ENCODE measurements around the gene ACAA1.
"Not testable (repeated sequence)": the region's sequence is repeated elsewhere in the genome, so short reads cannot be mapped to it uniquely, and the experiment has no call there.

ACAA1 gene

DNA sequence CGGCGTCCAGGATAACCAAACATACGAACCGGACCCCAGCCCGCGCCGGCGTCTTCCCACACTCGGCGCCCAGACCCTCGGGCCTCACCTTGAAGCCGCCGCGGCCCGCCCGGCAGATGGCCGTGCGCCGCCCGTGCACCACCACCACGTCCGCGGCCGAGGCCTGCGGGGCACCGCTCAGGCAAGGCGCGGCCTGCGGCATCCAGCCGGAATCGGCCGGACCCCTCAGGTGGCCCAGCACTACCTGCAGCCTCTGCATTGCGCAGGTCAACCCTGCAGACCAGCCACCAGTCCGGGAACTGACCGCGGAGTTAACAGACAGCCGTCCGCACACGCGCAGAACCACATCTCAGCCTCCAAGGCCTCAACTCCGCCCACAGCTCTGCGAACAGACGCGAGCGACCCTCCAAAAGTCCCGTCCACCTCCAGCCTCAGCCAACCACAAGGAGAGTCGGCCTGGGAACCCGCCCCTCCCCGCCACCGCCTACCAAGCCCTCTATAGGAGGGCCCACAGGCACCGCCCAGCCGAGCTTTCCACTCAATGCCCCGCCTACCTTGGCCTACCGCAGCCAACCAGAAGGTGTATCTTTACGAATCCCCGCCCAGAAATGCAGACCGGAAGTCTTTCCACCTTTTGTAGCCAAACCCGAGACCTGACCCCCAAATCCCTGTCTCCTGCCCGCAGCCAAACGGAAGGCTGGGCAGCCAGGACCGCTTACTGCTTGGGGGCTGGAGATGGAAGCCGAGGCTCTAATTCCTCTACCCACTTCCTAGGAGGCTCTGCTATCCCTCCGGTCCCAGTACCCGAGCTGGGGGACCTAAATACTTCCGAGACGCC lies at the start of gene ACAA1:
TSS of gene ACAA1 (minus strand) at position 351 of the 838 bp plus-strand sequence. CDS start at position 259, 92 bp downstream.
- DNase-seq: peak; percentile 85 to 100 (median 99)

- DNase-seq: no peak
These were observed 40.3 kb upstream of the ACAA1 start for GRCh38 chr3:38177181-38177580.

- no peak for DNase-seq
These were observed 37.0 kb upstream of the ACAA1 start for GRCh38 chr3:38173834-38174418.

DNA sequence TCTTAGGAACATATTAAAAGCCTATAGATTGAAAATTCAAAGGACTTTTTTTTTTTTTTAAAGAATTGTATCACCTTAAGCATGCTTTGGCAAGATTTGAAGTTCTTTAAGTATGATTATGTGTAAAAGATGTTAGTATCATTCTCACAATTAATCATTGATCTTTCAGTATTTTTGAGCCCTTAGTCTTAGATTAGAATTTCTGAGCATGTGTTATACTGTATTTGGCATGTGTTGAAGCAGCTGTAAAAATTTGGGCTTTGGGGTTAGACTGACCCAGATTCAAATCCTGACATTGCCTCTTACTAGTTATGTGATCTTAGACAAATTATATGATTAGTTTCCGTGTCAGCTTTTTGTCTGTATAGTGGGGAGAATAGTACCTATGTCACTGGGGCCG lies 34.7 kb upstream of the ACAA1 start:
- no peak for DNase-seq

GRCh38 chr3:38170722-38171121 lies 33.8 kb upstream of the ACAA1 start:
- no peak for DNase-seq

GRCh38 chr3:38169027-38169317 lies 32.0 kb upstream of the ACAA1 start:
- no peak for DNase-seq

- no peak for DNase-seq
These were observed 31.5 kb upstream of the ACAA1 start for GRCh38 chr3:38168151-38169026.

DNA sequence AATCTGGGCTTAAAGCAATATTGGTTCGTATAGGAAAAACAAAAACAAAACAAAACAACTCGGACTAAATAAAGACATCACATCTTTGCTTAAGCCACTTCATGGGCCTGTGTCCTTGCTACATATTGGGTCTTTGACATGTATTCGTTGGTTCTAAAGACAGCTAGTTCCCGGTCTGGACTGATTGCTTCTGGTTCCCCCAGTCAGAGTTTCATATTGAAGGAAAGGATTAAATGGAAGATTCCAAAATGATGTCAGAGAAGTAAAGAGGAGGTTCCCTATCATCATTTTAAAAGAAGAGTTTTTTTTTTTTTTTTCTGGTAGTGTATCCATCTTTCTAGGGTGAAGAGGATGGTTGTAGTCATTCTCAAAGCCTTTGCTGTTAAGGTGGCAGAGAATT lies 30.7 kb upstream of the ACAA1 start:
- DNase-seq: no peak

GRCh38 chr3:38165722-38166387 lies 28.9 kb upstream of the ACAA1 start:
- peak in 23 of 58 donors; percentile 42 to 84 (median 59) for DNase-seq

- DNase-seq: peak; percentile 86 to 100 (median 98)
These were observed 28.2 kb upstream of the ACAA1 start, which contains the start of gene OXSR1 for GRCh38 chr3:38164952-38165721. OXSR1 (plus strand) TSS chr3:38165537; CDS start chr3:38165877, 340 bp downstream.

DNA sequence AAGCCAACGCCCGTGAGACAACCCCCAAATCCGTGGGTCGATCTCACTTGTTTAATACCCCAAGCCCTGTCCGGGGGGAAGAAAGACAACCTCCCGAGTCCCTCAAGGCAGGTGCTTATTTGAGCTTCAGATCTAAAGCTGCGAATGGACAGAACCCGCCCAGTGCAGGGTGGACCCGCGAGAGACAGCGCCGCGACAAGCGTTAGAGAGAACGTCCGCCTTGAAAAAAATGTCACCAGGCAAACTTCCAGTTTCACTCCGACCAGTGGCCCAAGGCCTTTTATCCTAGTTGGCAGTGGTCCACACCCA lies 27.7 kb upstream of the ACAA1 start:
- no peak for DNase-seq

DNA sequence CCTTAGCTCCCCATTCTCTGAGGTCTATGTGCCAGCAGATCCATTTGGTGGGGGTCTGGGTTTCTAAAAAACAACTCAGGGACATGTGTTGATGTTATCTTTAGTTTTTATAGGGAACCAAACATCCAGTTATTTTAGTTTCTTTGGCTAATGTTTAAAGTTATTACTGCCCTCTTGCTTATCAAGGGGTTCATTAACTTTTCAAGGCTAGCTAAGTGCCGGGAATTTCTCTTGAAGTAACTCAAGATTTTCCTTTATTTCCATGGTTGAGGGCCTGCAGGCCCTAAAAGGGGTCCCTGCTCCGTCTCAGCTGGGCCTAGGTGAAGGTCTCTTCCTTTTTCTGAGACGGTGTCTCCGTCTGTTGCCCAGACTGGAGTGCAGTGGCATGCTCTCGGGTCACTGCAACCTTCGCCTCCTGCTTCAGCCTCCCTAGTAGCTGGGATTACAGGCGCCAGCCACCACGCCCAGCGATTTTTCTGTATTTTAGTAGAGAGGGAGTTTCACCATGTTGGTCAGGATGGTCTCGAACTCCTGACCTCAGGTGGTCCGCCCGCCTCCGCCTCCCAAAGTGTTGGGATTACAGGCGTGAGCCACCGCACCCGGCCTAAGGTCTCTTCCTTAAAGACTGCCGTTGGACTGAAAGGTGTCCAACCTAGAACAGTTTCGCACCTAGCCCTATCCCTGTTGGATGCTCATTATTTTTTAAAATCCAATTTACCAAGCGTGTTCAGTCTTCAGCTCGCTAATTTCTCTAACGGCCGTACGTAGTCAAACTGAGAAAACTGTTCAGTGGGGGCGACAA lies 27.1 kb upstream of the ACAA1 start:
- peak in 1 of 58 donors; percentile 20 for DNase-seq

GRCh38 chr3:38163117-38163840 lies 26.4 kb upstream of the ACAA1 start:
- no peak for DNase-seq

- DNase-seq: not testable (repeated sequence)
These were observed 23.8 kb upstream of the ACAA1 start for GRCh38 chr3:38160704-38161103.

- DNase-seq: no peak
These were observed 21.5 kb upstream of the ACAA1 start for GRCh38 chr3:38158472-38158871.

GRCh38 chr3:38157595-38157994 lies 20.7 kb upstream of the ACAA1 start:
- no peak for DNase-seq

DNA sequence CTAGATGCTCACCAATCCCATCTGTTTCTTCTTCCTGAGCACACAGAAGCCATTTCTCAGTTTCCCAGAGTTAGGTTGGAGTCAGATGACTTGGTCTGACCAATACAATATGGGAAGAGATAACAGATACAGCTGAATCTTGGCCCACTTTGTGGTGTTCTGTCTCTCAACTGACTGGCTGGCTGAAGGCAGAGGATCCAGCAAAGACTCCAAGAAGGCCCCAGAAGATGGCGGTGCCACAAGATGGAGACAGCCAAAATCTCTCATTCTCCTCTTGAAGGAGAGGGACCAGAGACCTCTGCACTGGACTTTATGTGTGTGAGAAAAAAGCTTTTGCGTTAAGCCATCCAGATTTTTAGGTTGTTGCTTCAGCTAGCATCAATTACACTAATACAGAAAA lies 20.2 kb upstream of the ACAA1 start:
- no peak for DNase-seq

DNA sequence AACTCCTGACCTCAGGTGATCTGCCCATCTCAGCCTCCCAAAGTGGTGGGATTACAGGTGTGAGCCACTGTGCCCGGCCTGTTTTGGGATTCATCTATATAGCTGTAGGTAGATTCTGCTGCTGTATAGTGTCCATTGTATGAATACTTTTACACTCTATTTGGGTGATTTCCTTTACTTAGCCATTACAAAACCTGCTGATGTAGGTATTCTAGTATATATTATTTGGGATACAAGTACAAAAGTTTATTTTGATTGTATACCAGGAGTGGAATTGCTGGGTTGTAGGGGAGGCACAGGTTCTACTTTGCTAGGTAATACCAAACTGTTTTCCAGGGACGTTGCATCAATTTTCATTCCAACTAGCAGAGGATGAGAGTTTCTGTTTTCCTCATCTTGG lies 18.9 kb upstream of the ACAA1 start:
- DNase-seq: no peak

DNA sequence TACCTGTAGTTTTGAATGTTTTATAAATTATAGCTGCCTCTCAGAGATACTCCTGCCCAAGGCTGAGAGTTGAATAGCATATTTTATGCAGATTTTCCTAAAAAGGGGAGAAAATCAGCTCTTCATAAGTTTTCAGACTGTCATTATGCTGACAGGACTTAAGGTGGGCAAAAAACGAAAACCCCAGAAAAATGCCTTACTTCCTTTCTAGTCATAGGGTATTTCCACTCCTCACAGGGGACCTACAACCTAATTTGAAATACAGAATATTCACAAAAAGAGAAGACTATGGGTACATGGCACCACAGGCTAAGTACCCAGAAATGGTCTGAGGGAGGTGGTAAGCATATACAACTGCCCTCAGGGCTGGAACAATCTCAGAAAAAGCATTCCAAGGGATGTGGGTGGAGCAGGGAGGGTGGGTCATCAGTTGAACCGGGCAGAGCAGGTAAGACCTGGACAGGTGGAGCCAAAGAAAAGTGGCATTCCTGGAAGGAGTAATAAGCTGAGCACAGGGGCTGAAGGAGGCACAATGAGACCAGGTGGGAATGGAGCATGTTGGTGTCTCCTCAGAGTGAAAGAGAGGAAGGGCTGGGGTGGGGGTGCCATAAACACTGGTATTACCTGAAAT lies 17.8 kb upstream of the ACAA1 start:
- no peak for DNase-seq
